Epithelial cell of proximal tubule (primary cell): ENCODE measurements around the gene HOXB6. TPM values are rescaled to one million over a fixed set of nuclear protein-coding genes. Genes with fewer than 3 reads are reported as not detected.

ENCODE experiments used
- DNase-seq: peaks from one replicate; pipeline ENCODE4 v3.0.0-alpha.2; 2011; ENCODE audit warnings: low read depth
- H3K4me3 ChIP-seq: 2 replicates; pipeline ENCODE4 v1.5.1; 2011; ENCODE audit warnings: low read depth, mild to moderate bottlenecking, low read length
- CTCF ChIP-seq: conservative IDR thresholded peaks from 2 replicates; pipeline ENCODE4 v1.5.1; 2012; ENCODE audit warnings: low read depth, mild to moderate bottlenecking, low read length
- total RNA-seq: library from RNA; depleted of rRNA; stranded (reverse); fragments of >200 nt; gene quantifications from 2 replicates; pipeline ENCODE4 v1.2.3, GENCODE V29; 2015

HOXB6 gene
- total RNA-seq, 1 donor from 2014 or later = 55.6 TPM

- no peak for DNase-seq
- peak overlapping the region; percentile 74 for H3K4me3 ChIP-seq
- no peak for TF ChIP-seq CTCF
Measured at GRCh38 chr17:48590607-48591161, 14.1 kb downstream of the HOXB6 start.

GRCh38 chr17:48589831-48590606, 14.8 kb downstream of the HOXB6 start, which contains the start of gene HOXB3:
Gene HOXB3 (minus strand): TSS chr17:48590241. CDS start chr17:48552474, 37,767 bp downstream.
- DNase-seq = no peak
- H3K4me3 ChIP-seq = peak within 1 kb of the TSS; percentile 74
- TF ChIP-seq CTCF = no peak

GRCh38 chr17:48589060-48589830, 15.5 kb downstream of the HOXB6 start:
- DNase-seq = no peak
- no peak for TF ChIP-seq CTCF
- peak overlapping the region; percentile 74 for H3K4me3 ChIP-seq

GRCh38 chr17:48588528-48588927, 16.3 kb downstream of the HOXB6 start:
- DNase-seq = no peak
- H3K4me3 ChIP-seq = peak overlapping the region; percentile 74
- no peak for TF ChIP-seq CTCF

- no peak for TF ChIP-seq CTCF
- no peak for DNase-seq
- peak overlapping the region; percentile 74 for H3K4me3 ChIP-seq
Measured at GRCh38 chr17:48588074-48588415, 16.7 kb downstream of the HOXB6 start.

GRCh38 chr17:48587276-48588073, 17.3 kb downstream of the HOXB6 start:
- DNase-seq = no peak
- no peak for TF ChIP-seq CTCF
- peak overlapping the region; percentile 74 for H3K4me3 ChIP-seq
